Measurements from ENCODE around the gene CYS1.
"Not testable (repeated sequence)": the region's sequence is repeated elsewhere in the genome, so short reads cannot be mapped to it uniquely, and the experiment has no call there.

Gene CYS1

GRCh38 chr2:10045561-10046355 is 34.5 kb downstream of the CYS1 start:
- no peak for DNase-seq

- DNase-seq, result peak; percentile 38
Observed at GRCh38 chr2:10043906-10044601, 36.2 kb downstream of the CYS1 start.

- DNase-seq, result peak; percentile 76
Observed at GRCh38 chr2:10043256-10043905, 36.8 kb downstream of the CYS1 start, which contains the start of gene KLF11. TSS of gene KLF11 (plus strand) at chr2:10043550. CDS start at chr2:10043717, 167 bp downstream.

GRCh38 chr2:10042301-10043161 is 37.7 kb downstream of the CYS1 start:
- DNase-seq, result no peak

GRCh38 chr2:10041711-10042110 is 38.5 kb downstream of the CYS1 start:
- DNase-seq, result no peak

GRCh38 chr2:10039658-10040410 is 40.4 kb downstream of the CYS1 start:
- DNase-seq, result no peak

GRCh38 chr2:10038716-10039115 is 41.5 kb downstream of the CYS1 start:
- DNase-seq, result no peak

GRCh38 chr2:10038123-10038522 is 42.1 kb downstream of the CYS1 start:
- no peak for DNase-seq

- no peak for DNase-seq
Observed at GRCh38 chr2:10036095-10036884, 43.9 kb downstream of the CYS1 start.

GRCh38 chr2:10035633-10036032 is 44.6 kb downstream of the CYS1 start:
- DNase-seq, result no peak

GRCh38 chr2:10035053-10035422 is 45.2 kb downstream of the CYS1 start:
- no peak for DNase-seq

- no peak for DNase-seq
Observed at GRCh38 chr2:10034333-10035052, 45.7 kb downstream of the CYS1 start.

- DNase-seq, result no peak
Observed at GRCh38 chr2:10033251-10034006, 46.8 kb downstream of the CYS1 start.

- DNase-seq, result no peak
Observed at GRCh38 chr2:10032746-10033105, 47.5 kb downstream of the CYS1 start.

GRCh38 chr2:10031886-10032745 is 48.1 kb downstream of the CYS1 start:
- no peak for DNase-seq

- DNase-seq, result not testable (repeated sequence)
Observed at GRCh38 chr2:10030798-10031197, 49.4 kb downstream of the CYS1 start.

- DNase-seq, result peak; percentile 69
Observed at GRCh38 chr2:10030311-10030736, 49.9 kb downstream of the CYS1 start.

- no peak for DNase-seq
Observed at GRCh38 chr2:10029875-10030223, 50.4 kb downstream of the CYS1 start.

Data from NCI-H2171 treated with DMSO at 0.1 percent for 48 hours (cell line).